Muscle of arm (tissue), 12 donors: Measurements from ENCODE around the gene MORN3. TPM values are rescaled to one million over a fixed set of nuclear protein-coding genes. Genes with fewer than 3 reads are reported as not detected.
A peak's percentile ranks its signal among the peaks of the same experiment; 100 is the strongest.
"Not testable (repeated sequence)": the region's sequence is repeated elsewhere in the genome, so short reads cannot be mapped to it uniquely, and the experiment has no call there.

ENCODE experiments used
- DNase-seq: peaks from one replicate; pipeline ENCODE4 v3.0.0-alpha.2; 2013
- polyA plus RNA-seq, 12 donors: library from polyadenylated mRNA; unstranded; fragments of 120-200 nt; gene quantifications; one replicate each; pipeline ENCODE4 v1.2.1, GENCODE V29; 2013; ENCODE audit not compliant: insufficient read length in 12 of 12

The MORN3 gene
- polyA plus RNA-seq, 12 donors: 0.08 to 2.2 (median 0.27) TPM; not detected in 2

GRCh38 chr12:121648458-121649028 is 20.9 kb downstream of the MORN3 start:
- no peak for DNase-seq

GRCh38 chr12:121641343-121641630 is 28.2 kb downstream of the MORN3 start:
- no peak for DNase-seq

- DNase-seq: no peak
Measured at GRCh38 chr12:121638298-121639202, 30.9 kb downstream of the MORN3 start.

GRCh38 chr12:121637231-121637914 is 32.1 kb downstream of the MORN3 start:
- DNase-seq: no peak

GRCh38 chr12:121634836-121635235 is 34.6 kb downstream of the MORN3 start:
- no peak for DNase-seq

- not testable (repeated sequence) for DNase-seq
Measured at GRCh38 chr12:121633833-121634196, 35.6 kb downstream of the MORN3 start.

GRCh38 chr12:121632069-121632970 is 37.1 kb downstream of the MORN3 start:
- no peak for DNase-seq

GRCh38 chr12:121630791-121631355 is 38.6 kb downstream of the MORN3 start:
- DNase-seq: no peak

GRCh38 chr12:121628536-121628935 is 40.9 kb downstream of the MORN3 start:
- DNase-seq: no peak

- DNase-seq: no peak
Measured at GRCh38 chr12:121628037-121628436, 41.4 kb downstream of the MORN3 start.

- DNase-seq: peak; percentile 45
Measured at GRCh38 chr12:121626853-121627640, 42.4 kb downstream of the MORN3 start.

- DNase-seq: peak; percentile 96
Measured at GRCh38 chr12:121626087-121626852, 43.2 kb downstream of the MORN3 start, which contains the start of gene ORAI1. Gene ORAI1, plus strand, starts transcription at chr12:121626530.

- no peak for DNase-seq
Measured at GRCh38 chr12:121620333-121620891, 49.0 kb downstream of the MORN3 start.

- no peak for DNase-seq
Measured at GRCh38 chr12:121618659-121619233, 50.7 kb downstream of the MORN3 start.

- no peak for DNase-seq
Measured at GRCh38 chr12:121614872-121615467, 54.5 kb downstream of the MORN3 start.

- DNase-seq: no peak
Measured at GRCh38 chr12:121613462-121613861, 56.0 kb downstream of the MORN3 start.

GRCh38 chr12:121611306-121611705 is 58.1 kb downstream of the MORN3 start:
- DNase-seq: no peak
